Brain microvascular endothelial cell (primary cell): ENCODE results near the gene ESYT1.

Source experiments
- DNase-seq: peaks from one replicate; pipeline ENCODE4 v3.0.0-alpha.2; 2020
- H3K27ac ChIP-seq: fragments of 250-450 bp; sonication (Bioruptor Pico); 2 replicates; pipeline ENCODE4 v1.5.1; 2020; ENCODE audit warnings: mild to moderate bottlenecking, moderate library complexity
- H3K27me3 ChIP-seq: fragments of 250-450 bp; sonication (Bioruptor Pico); replicated peaks from 2 replicates; pipeline ENCODE4 v1.5.1; 2020; ENCODE audit warnings: mild to moderate bottlenecking
- H3K36me3 ChIP-seq: fragments of 250-450 bp; sonication (Bioruptor Pico); replicated peaks from 2 replicates; pipeline ENCODE4 v1.5.1; 2020; ENCODE audit warnings: mild to moderate bottlenecking
- H3K4me3 ChIP-seq: 2 replicates; pipeline ENCODE4 v1.5.1; 2011; ENCODE audit warnings: low read depth, mild to moderate bottlenecking, control low read depth, low read length, moderate library complexity
- CTCF ChIP-seq: IDR thresholded peaks from 2 replicates; pipeline ENCODE4 v1.5.1; 2011; ENCODE audit warnings: low read depth, mild to moderate bottlenecking, moderate library complexity, low read length, control low read depth, inconsistent platforms; ENCODE audit errors: missing control alignments
- in situ Hi-C: cut with HindIII; loops from 2 replicates; pipeline ENCODE4 v1.10.0; 2017; ENCODE audit warnings: low sequenced_read_pairs, low pct_ligation_motif_present

The ESYT1 gene

DNA sequence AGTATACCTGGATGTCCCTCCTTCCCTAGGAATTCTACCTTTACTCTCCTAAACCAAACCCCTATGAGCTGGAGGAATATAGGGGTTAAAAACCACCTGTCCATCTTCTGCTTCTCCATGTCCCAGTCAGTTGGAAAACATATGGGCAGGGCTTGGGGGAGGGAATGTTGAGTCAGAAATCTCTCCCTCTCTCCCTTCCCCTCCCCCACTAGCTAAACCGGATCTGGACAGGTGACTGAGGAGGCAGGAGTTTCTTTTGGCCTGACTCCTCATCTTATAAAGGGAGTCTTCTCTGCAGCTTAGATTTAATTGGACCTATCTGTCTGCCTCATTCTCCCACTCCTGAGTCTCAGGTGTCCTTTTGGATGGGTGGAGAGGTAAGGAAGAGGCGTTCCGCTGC is 42.0 kb upstream of the ESYT1 start:
- in situ Hi-C loops: no loop called here
- Histone ChIP-seq H3K27ac (no peak overlapping the region), H3K4me3 (no peak overlapping the region), H3K36me3 (no peaks in the 10 kb centered on the region), H3K27me3 (peaks cover 10% of the 10 kb centered on the region)
- no peak for DNase-seq
- no peak for TF ChIP-seq CTCF

- no peaks in the 10 kb centered on the region for H3K36me3 ChIP-seq
- TF ChIP-seq CTCF: no peak
- H3K4me3 ChIP-seq: no peak overlapping the region
- no peak overlapping the region for H3K27ac ChIP-seq
- in situ Hi-C loops: no loop called here
- no peak for DNase-seq
- peaks cover 10% of the 10 kb centered on the region for H3K27me3 ChIP-seq
These were observed 41.5 kb upstream of the ESYT1 start for GRCh38 chr12:56086608-56087007.

- in situ Hi-C loops: no loop called here
- no peak for TF ChIP-seq CTCF
- DNase-seq: no peak
- H3K27ac ChIP-seq: no peak overlapping the region
- H3K27me3 ChIP-seq: peaks cover 6% of the 10 kb centered on the region
- no peaks in the 10 kb centered on the region for H3K36me3 ChIP-seq
- H3K4me3 ChIP-seq: no peak overlapping the region
These were observed 40.8 kb upstream of the ESYT1 start for GRCh38 chr12:56087220-56087619.

GRCh38 chr12:56097738-56098137 is 30.3 kb upstream of the ESYT1 start:
- no peak overlapping the region for H3K4me3 ChIP-seq
- no peak for TF ChIP-seq CTCF
- DNase-seq: no peak
- peaks cover 11% of the 10 kb centered on the region for H3K27me3 ChIP-seq
- in situ Hi-C loops: no loop called here
- H3K36me3 ChIP-seq: no peaks in the 10 kb centered on the region
- H3K27ac ChIP-seq: no peak overlapping the region

GRCh38 chr12:56098592-56098991 is 29.5 kb upstream of the ESYT1 start:
- H3K27ac ChIP-seq: no peak overlapping the region
- no peak for DNase-seq
- no peak overlapping the region for H3K4me3 ChIP-seq
- H3K36me3 ChIP-seq: no peaks in the 10 kb centered on the region
- in situ Hi-C loops: no loop called here
- no peak for TF ChIP-seq CTCF
- H3K27me3 ChIP-seq: peaks cover 11% of the 10 kb centered on the region

DNA sequence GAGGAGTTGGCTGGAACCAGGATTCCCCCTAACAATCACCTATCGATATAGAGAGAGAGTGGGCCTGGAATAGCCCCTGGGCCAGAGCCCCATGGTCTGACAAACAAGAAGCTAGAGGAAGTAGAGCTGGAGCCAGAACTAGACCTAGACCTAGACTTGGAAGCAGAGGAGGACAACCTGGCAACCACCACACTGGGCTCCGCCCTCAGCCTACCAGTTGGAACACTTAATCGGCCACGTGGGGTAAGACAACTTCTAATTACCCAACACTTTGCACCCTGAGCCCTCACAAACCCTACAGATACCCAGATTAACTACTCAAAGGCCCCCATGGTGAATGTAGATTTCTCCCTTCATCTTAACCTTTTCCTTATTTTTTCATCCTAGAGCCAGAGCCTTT is 28.3 kb upstream of the ESYT1 start:
- DNase-seq: no peak
- Histone ChIP-seq H3K27ac (no peak overlapping the region), H3K4me3 (no peak overlapping the region), H3K27me3 (peaks cover 11% of the 10 kb centered on the region), H3K36me3 (no peaks in the 10 kb centered on the region)
- in situ Hi-C loops: no loop called here
- no peak for TF ChIP-seq CTCF
